Measurements from ENCODE around the gene IARS1. TPM values are rescaled to one million over a fixed set of nuclear protein-coding genes. Genes with fewer than 3 reads are reported as not detected.

The IARS1 gene
- total and polyA plus RNA-seq, 2 of the 13 experiments (the other 11 are each of a cell fraction or from before 2014, with no cell fraction given) = 55.9 to 185 TPM

- TF ChIP-seq ZNF775 (CRISPR knock-in tag; IDR thresholded peaks at IDR 0.05; ENCODE audit: borderline replicate concordance) (peak; percentile 69; the same call in 1 of the 2 replicates), ZNF577 (CRISPR knock-in tag; IDR thresholded peaks at IDR 0.05; ENCODE audit: borderline replicate concordance, low read depth) (no peak), ZNF414 (CRISPR knock-in tag; IDR thresholded peaks at IDR 0.05) (peak; percentile 88), SRSF4 (IDR thresholded peaks at IDR 0.05; ENCODE audit: low read depth, low read length, poor library complexity, severe bottlenecking) (no peak), SSRP1 (CRISPR knock-in tag; IDR thresholded peaks at IDR 0.05) (no peak), KDM5A (IDR thresholded peaks at IDR 0.05; ENCODE audit: borderline replicate concordance, low read length) (peak; percentile 91), ZNF331 (CRISPR knock-in tag; IDR thresholded peaks at IDR 0.05) (peak; percentile 87), CENPX (CRISPR knock-in tag; IDR thresholded peaks at IDR 0.05) (no peak), ZNF749 (CRISPR knock-in tag; IDR thresholded peaks at IDR 0.05; ENCODE audit: borderline replicate concordance) (peak; percentile 95), ZZZ3 (CRISPR knock-in tag; IDR thresholded peaks at IDR 0.05; ENCODE audit: borderline replicate concordance) (peak; percentile 89; the same call in 1 of the 2 replicates), SOX13 (IDR thresholded peaks at IDR 0.05) (0 out of 2 replicates have a peak, but pooled peaks have one; percentile 20), SOX13 (CRISPR knock-in tag; conservative IDR thresholded peaks at IDR 0.05 in 1 of 2, IDR thresholded peaks at IDR 0.05 in 1 of 2) (peak in 1 of 2 experiments; percentile 53; a peak in 2 of 4 replicates), MYNN (CRISPR knock-in tag; IDR thresholded peaks at IDR 0.05; ENCODE audit: low read depth) (no peak), HOXA9 (CRISPR knock-in tag; IDR thresholded peaks at IDR 0.05; ENCODE audit: borderline replicate concordance) (peak; percentile 72; the same call in 1 of the 2 replicates), BHLHE40 (IDR thresholded peaks at IDR 0.05; ENCODE audit: low read length) (0 out of 2 replicates have a peak, but pooled peaks have one; percentile 32), AHR (CRISPR knock-in tag; IDR thresholded peaks at IDR 0.05) (0 out of 2 replicates have a peak, but pooled peaks have one; percentile 85), ZNF3 (CRISPR knock-in tag; IDR thresholded peaks at IDR 0.05) (no peak), HNRNPUL1 (IDR thresholded peaks at IDR 0.05; ENCODE audit: low read depth, low read length) (peak; percentile 77; the same call in 1 of the 2 replicates), GFI1 (CRISPR knock-in tag; IDR thresholded peaks at IDR 0.05; ENCODE audit: borderline replicate concordance) (peak; percentile 49; the same call in 1 of the 2 replicates), ZNF225 (CRISPR knock-in tag; IDR thresholded peaks at IDR 0.05) (peak; percentile 89), LCORL (IDR thresholded peaks at IDR 0.05) (no peak), LCORL (CRISPR knock-in tag; IDR thresholded peaks at IDR 0.05) (peak; percentile 79)
- TF ChIP-seq, protein P1, sequence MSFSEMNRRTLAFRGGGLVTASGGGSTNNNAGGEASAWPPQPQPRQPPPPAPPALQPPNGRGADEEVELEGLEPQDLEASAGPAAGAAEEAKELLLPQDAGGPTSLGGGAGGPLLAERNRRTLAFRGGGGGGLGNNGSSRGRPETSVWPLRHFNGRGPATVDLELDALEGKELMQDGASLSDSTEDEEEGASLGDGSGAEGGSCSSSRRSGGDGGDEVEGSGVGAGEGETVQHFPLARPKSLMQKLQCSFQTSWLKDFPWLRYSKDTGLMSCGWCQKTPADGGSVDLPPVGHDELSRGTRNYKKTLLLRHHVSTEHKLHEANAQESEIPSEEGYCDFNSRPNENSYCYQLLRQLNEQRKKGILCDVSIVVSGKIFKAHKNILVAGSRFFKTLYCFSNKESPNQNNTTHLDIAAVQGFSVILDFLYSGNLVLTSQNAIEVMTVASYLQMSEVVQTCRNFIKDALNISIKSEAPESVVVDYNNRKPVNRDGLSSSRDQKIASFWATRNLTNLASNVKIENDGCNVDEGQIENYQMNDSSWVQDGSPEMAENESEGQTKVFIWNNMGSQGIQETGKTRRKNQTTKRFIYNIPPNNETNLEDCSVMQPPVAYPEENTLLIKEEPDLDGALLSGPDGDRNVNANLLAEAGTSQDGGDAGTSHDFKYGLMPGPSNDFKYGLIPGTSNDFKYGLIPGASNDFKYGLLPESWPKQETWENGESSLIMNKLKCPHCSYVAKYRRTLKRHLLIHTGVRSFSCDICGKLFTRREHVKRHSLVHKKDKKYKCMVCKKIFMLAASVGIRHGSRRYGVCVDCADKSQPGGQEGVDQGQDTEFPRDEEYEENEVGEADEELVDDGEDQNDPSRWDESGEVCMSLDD (CRISPR knock-in tag; IDR thresholded peaks at IDR 0.05; ENCODE audit: borderline replicate concordance) = peak; percentile 84
- TF ChIP-seq, protein P2, sequence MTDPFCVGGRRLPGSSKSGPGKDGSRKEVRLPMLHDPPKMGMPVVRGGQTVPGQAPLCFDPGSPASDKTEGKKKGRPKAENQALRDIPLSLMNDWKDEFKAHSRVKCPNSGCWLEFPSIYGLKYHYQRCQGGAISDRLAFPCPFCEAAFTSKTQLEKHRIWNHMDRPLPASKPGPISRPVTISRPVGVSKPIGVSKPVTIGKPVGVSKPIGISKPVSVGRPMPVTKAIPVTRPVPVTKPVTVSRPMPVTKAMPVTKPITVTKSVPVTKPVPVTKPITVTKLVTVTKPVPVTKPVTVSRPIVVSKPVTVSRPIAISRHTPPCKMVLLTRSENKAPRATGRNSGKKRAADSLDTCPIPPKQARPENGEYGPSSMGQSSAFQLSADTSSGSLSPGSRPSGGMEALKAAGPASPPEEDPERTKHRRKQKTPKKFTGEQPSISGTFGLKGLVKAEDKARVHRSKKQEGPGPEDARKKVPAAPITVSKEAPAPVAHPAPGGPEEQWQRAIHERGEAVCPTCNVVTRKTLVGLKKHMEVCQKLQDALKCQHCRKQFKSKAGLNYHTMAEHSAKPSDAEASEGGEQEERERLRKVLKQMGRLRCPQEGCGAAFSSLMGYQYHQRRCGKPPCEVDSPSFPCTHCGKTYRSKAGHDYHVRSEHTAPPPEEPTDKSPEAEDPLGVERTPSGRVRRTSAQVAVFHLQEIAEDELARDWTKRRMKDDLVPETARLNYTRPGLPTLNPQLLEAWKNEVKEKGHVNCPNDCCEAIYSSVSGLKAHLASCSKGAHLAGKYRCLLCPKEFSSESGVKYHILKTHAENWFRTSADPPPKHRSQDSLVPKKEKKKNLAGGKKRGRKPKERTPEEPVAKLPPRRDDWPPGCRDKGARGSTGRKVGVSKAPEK (CRISPR knock-in tag; IDR thresholded peaks at IDR 0.05; ENCODE audit: borderline replicate concordance) = no peak
Measured at GRCh38 chr9:92293452-92294296, at the start of gene IARS1 (continued).
